ENCODE results near the gene STAC. TPM values are rescaled to one million over a fixed set of nuclear protein-coding genes. Genes with fewer than 3 reads are reported as not detected.

The STAC gene
- total and polyA plus RNA-seq, 10 of the 15 experiments (the other 5 are each of a cell fraction or from before 2014, with no cell fraction given), result 0.07 TPM; not detected in 9

- ATAC-seq, result no peak
- Histone ChIP-seq H3K4me2 (ENCODE audit: control insufficient read depth, insufficient read depth) (no peak overlapping the region), H4K20me1 (ENCODE audit: control insufficient read depth, insufficient read depth) (no peaks in the 10 kb centered on the region), H3K9ac (ENCODE audit: control insufficient read depth, insufficient read depth, low read length) (no peak overlapping the region), H3K36me3 (ENCODE audit: control insufficient read depth in 2 of 2, insufficient read depth in 2 of 2, low read length in 1 of 2) (no peaks in the 10 kb centered on the region), H3K4me3 (no peak overlapping the region), H3K9me3 (replicated peaks; ENCODE audit: control insufficient read depth, insufficient read depth, low read length) (no peaks in the 10 kb centered on the region), H2AFZ (ENCODE audit: control insufficient read depth, low read depth, low read length) (no peak overlapping the region), H3K27me3 (replicated peaks in 1 of 2; ENCODE audit: control insufficient read depth in 2 of 2, insufficient read depth in 2 of 2, low read length in 1 of 2) (no peaks in the 10 kb centered on the region), H3K4me1 (ENCODE audit: control insufficient read depth, insufficient read depth, low read length) (no peaks in the 10 kb centered on the region), H3K79me2 (ENCODE audit: control insufficient read depth, insufficient read depth, low read length) (no peaks in the 10 kb centered on the region), H3K27ac (ENCODE audit: control insufficient read depth, insufficient read depth) (no peak overlapping the region)
- POLR2A ChIA-PET, result no interaction called here
- no peak for FAIRE-seq
- no peak for TF ChIP-seq JUND (IDR thresholded peaks at IDR 0.05; ENCODE audit: low read depth, low read length)
- TF ChIP-seq ZNF217 (IDR thresholded peaks at IDR 0.05), result no peak
- RAD21 ChIA-PET (ENCODE audit: unreplicated experiment), result no interaction called here
- no peak for DNase-seq (ENCODE audit: low read depth, low spot score)
- intact Hi-C loops (cut with micrococcal nuclease; ENCODE audit: unreplicated experiment) (no loop called here), in situ Hi-C loops (cut with MboI) (no loop called here)
- CTCF ChIA-PET, result no interaction called here
- SMC1A ChIA-PET (ENCODE audit: uncharacterized antibody, unreplicated experiment), result no interaction called here
- BruUV-seq (replicated peaks), result no TSS peak
Measured at GRCh38 chr3:36446276-36446675, 66.0 kb downstream of the STAC start.

GRCh38 chr3:36447061-36447460 lies 66.8 kb downstream of the STAC start:
- H3K36me3 ChIP-seq (ENCODE audit: control insufficient read depth in 2 of 2, insufficient read depth in 2 of 2, low read length in 1 of 2), result no peaks in the 10 kb centered on the region
- no peaks in the 10 kb centered on the region for H3K4me1 ChIP-seq (ENCODE audit: control insufficient read depth, insufficient read depth, low read length)
- no peak overlapping the region for H3K27ac ChIP-seq (ENCODE audit: control insufficient read depth, insufficient read depth)
- ChIA-PET CTCF (no interaction called here), RAD21 (ENCODE audit: unreplicated experiment) (no interaction called here), SMC1A (ENCODE audit: uncharacterized antibody, unreplicated experiment) (no interaction called here), POLR2A (no interaction called here)
- WGBS (ENCODE audit: insufficient coverage, insufficient replicate concordance, low lambda C conversion rate, missing lambda C conversion rate), result 6% methylated on average over 2 of the region's 2 CpGs
- DNase-seq (ENCODE audit: low read depth, low spot score), result no peak
- intact Hi-C loops (cut with micrococcal nuclease; ENCODE audit: unreplicated experiment) (no loop called here), in situ Hi-C loops (cut with MboI) (no loop called here)
- no peaks in the 10 kb centered on the region for H4K20me1 ChIP-seq (ENCODE audit: control insufficient read depth, insufficient read depth)
- ATAC-seq, result no peak
- no peak overlapping the region for H3K4me2 ChIP-seq (ENCODE audit: control insufficient read depth, insufficient read depth)
- no peaks in the 10 kb centered on the region for H3K27me3 ChIP-seq (replicated peaks in 1 of 2; ENCODE audit: control insufficient read depth in 2 of 2, insufficient read depth in 2 of 2, low read length in 1 of 2)
- H2AFZ ChIP-seq (ENCODE audit: control insufficient read depth, low read depth, low read length), result no peak overlapping the region
- H3K79me2 ChIP-seq (ENCODE audit: control insufficient read depth, insufficient read depth, low read length), result no peaks in the 10 kb centered on the region
- TF ChIP-seq ZNF24 (IDR thresholded peaks at IDR 0.05) (no peak), RUNX3 (IDR thresholded peaks at IDR 0.05; ENCODE audit: low read length) (no peak), FOXK2 (IDR thresholded peaks at IDR 0.05) (no peak), CEBPZ (IDR thresholded peaks at IDR 0.05; ENCODE audit: low read depth, low read length) (no peak), MXI1 (IDR thresholded peaks at IDR 0.05; ENCODE audit: low read depth, low read length) (no peak), PAX8 (IDR thresholded peaks at IDR 0.05) (no peak), EZH2 (IDR thresholded peaks at IDR 0.05; ENCODE audit: borderline replicate concordance, control insufficient read depth, low read depth, low read length) (no peak)
- no peak overlapping the region for H3K4me3 ChIP-seq
- no TSS peak for BruUV-seq (replicated peaks)
- no peaks in the 10 kb centered on the region for H3K9me3 ChIP-seq (replicated peaks; ENCODE audit: control insufficient read depth, insufficient read depth, low read length)
- H3K9ac ChIP-seq (ENCODE audit: control insufficient read depth, insufficient read depth, low read length), result no peak overlapping the region
- no peak for FAIRE-seq
